Activated B cell treated with CpG ODN at 0.5 μM for 24 hours (primary cell): ENCODE measurements around the gene ESPNL. TPM values are rescaled to one million over a fixed set of nuclear protein-coding genes. Genes with fewer than 3 reads are reported as not detected.
A peak's percentile ranks its signal among the peaks of the same experiment; 100 is the strongest.
"Not testable (repeated sequence)": the region's sequence is repeated elsewhere in the genome, so short reads cannot be mapped to it uniquely, and the experiment has no call there.

Experiments used
- ATAC-seq: fragments of 200-7000 bp; cut with Tn5 transposase; one replicate; pipeline ENCODE4 v1.10.0; 2021; ENCODE audit warnings: low read depth, mild to moderate bottlenecking, moderate library complexity
- CTCF ChIA-PET: fragments of 350-600 bp; sonication (Branson Sonifier 250); formaldehyde crosslinking; loops from one replicate; lab custom pipeline; 2021; ENCODE audit warnings: antibody characterized with exemption; lab: Charles Lee
- POLR2A ChIA-PET: fragments of 350-600 bp; sonication (Branson Sonifier 250); formaldehyde crosslinking; loops from one replicate; lab custom pipeline; 2021; ENCODE audit warnings: antibody characterized with exemption; lab: Charles Lee
- DNase-seq: peaks from one replicate; pipeline ENCODE4 v3.0.0; 2022
- H3K27ac Mint-ChIP-seq: one replicate; pipeline ENCODE4 v1.8.0; 2020; ENCODE audit warnings: mixed read lengths
- H3K27me3 Mint-ChIP-seq: one replicate; pipeline ENCODE4 v1.8.0; 2021; ENCODE audit warnings: mixed read lengths
- H3K36me3 Mint-ChIP-seq: one replicate; pipeline ENCODE4 v1.8.0; 2021; ENCODE audit warnings: low read depth, mixed read lengths
- H3K4me1 Mint-ChIP-seq: one replicate; pipeline ENCODE4 v1.8.0; 2021; ENCODE audit warnings: mixed read lengths
- H3K4me3 Mint-ChIP-seq: one replicate; pipeline ENCODE4 v1.8.0; 2020; ENCODE audit warnings: mild to moderate bottlenecking, mixed read lengths
- H3K9me3 Mint-ChIP-seq: one replicate; pipeline ENCODE4 v1.8.0; 2020; ENCODE audit warnings: mixed read lengths
- CTCF ChIP-seq: fragments of 200-600 bp; IDR thresholded peaks from one replicate; pipeline ENCODE4 v1.8.0; 2022; ENCODE audit warnings: antibody characterized with exemption, mild to moderate bottlenecking
- intact Hi-C: fragments of 100-400 bp; cut with micrococcal nuclease; formaldehyde crosslinking; loops from one replicate; pipeline ENCODE4 v1.15.1; 2024
- total RNA-seq: library from RNA; stranded (reverse); gene quantifications from 2 replicates; pipeline ENCODE4 v1.2.3, GENCODE V29; 2022

ESPNL gene
- 0.27 and 0.42 TPM in 2 replicates for total RNA-seq

DNA sequence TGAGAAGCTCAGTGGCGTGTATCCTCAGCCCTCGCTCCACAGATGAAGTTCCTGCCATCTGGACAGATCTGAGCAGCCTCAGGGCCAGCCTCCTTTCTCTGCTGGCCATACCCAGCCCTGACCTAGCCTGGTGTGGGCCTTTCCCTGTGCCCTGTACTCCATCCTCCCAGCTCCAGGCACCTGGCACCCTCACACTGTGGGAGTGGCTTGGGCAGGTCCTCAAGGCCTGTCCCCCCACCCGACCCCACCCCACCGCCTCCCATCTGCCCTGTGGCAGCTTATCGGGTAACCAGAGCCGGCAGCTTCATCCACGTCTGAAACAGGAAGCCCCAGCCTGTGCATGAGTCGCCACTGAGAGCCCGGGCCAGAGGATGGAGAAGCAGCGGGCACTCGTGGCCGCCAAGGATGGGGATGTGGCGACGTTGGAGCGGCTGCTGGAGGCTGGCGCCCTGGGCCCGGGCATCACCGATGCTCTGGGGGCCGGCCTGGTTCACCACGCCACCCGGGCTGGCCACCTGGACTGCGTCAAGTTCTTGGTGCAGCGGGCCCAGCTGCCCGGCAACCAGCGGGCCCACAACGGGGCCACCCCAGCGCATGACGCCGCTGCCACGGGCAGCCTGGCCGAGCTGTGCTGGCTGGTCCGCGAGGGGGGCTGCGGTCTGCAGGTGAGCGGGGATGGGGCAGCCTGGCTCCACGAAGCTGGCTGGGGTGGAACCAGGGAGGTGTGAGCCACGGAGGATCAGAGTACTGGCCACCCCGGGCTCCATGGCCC, at the start of gene ESPNL:
TSS of gene ESPNL (plus strand) at position 292 of the 772 bp plus-strand sequence. CDS start at position 372, 80 bp downstream.
- Mint-ChIP-seq H3K27ac (peak within 1 kb of the TSS; percentile 76), H3K9me3 (no peaks in the 10 kb centered on the region), H3K27me3 (no peaks in the 10 kb centered on the region), H3K4me3 (peak within 1 kb of the TSS; percentile 72), H3K4me1 (peaks cover 19% of the 10 kb centered on the region), H3K36me3 (peaks cover 3% of the 10 kb centered on the region)
- ChIA-PET CTCF (no interaction called here), POLR2A (interaction anchor here (1.0 kb wide), 1 partner anchor 8 kb away, joined by 3 read pairs; no protein-coding TSS in a partner anchor)
- ATAC-seq (no peak), DNase-seq (no peak)
- no peak for TF ChIP-seq CTCF
- intact Hi-C loops = loop anchor here (10.0 kb wide), 1 partner anchor 135 kb away; no protein-coding TSS in a partner anchor

GRCh38 chr2:238053191-238053776, 46.9 kb upstream of the ESPNL start:
- Mint-ChIP-seq H3K27me3 (peaks cover 13% of the 10 kb centered on the region), H3K4me3 (no peak overlapping the region), H3K9me3 (peaks cover 6% of the 10 kb centered on the region), H3K36me3 (no peaks in the 10 kb centered on the region), H3K27ac (no peak overlapping the region), H3K4me1 (no peaks in the 10 kb centered on the region)
- POLR2A ChIA-PET = interaction anchor here (0.7 kb wide), 1 partner anchor 48 kb away, joined by 8 read pairs; no protein-coding TSS in a partner anchor
- DNase-seq (no peak), ATAC-seq (no peak)
- intact Hi-C loops = no loop called here
- CTCF ChIA-PET = no interaction called here
- no peak for TF ChIP-seq CTCF

- intact Hi-C loops = no loop called here
- Mint-ChIP-seq H3K27me3 (peaks cover 13% of the 10 kb centered on the region), H3K36me3 (no peaks in the 10 kb centered on the region), H3K4me1 (peaks cover 10% of the 10 kb centered on the region), H3K4me3 (no peak overlapping the region), H3K27ac (no peak overlapping the region), H3K9me3 (peaks cover 3% of the 10 kb centered on the region)
- no peak for TF ChIP-seq CTCF
- CTCF ChIA-PET = no interaction called here
- ATAC-seq (no peak), DNase-seq (no peak)
- POLR2A ChIA-PET = no interaction called here
These were observed 44.3 kb upstream of the ESPNL start for GRCh38 chr2:238055841-238056240.

- H3K27ac Mint-ChIP-seq, DNase-seq, CTCF ChIA-PET, H3K9me3 Mint-ChIP-seq, ATAC-seq, intact Hi-C loops, H3K36me3 Mint-ChIP-seq, H3K4me3 Mint-ChIP-seq, POLR2A ChIA-PET: not testable (repeated sequence)
- peaks cover 13% of the 10 kb centered on the region for H3K27me3 Mint-ChIP-seq
- H3K4me1 Mint-ChIP-seq = peaks cover 20% of the 10 kb centered on the region
These were observed 42.2 kb upstream of the ESPNL start for GRCh38 chr2:238057696-238058575.

GRCh38 chr2:238059505-238059904, 40.6 kb upstream of the ESPNL start:
- no peak for TF ChIP-seq CTCF
- Mint-ChIP-seq H3K27me3 (peaks cover 10% of the 10 kb centered on the region), H3K4me3 (peak overlapping the region; percentile 85), H3K36me3 (peaks cover 5% of the 10 kb centered on the region), H3K27ac (peak overlapping the region; percentile 1), H3K9me3 (peaks cover 3% of the 10 kb centered on the region), H3K4me1 (peaks cover 20% of the 10 kb centered on the region)
- CTCF ChIA-PET = no interaction called here
- intact Hi-C loops = no loop called here
- POLR2A ChIA-PET = interaction anchor here (0.6 kb wide), 2 partner anchors 143 to 365 kb away, joined by 3 to 4 read pairs; no protein-coding TSS in a partner anchor
- ATAC-seq = no peak
- DNase-seq = no peak
